Stimulated activated effector memory CD8-positive, alpha-beta T cell treated with anti-CD3 and anti-CD28 coated beads, Interleukin-12 subunit alpha, Interleukin-12 subunit beta, amount 100 ng/mL, for 72 hours (primary cell): ENCODE data around the gene CDK2AP2.
A peak's percentile ranks its signal among the peaks of the same experiment; 100 is the strongest.
"Not testable (repeated sequence)": the region's sequence is repeated elsewhere in the genome, so short reads cannot be mapped to it uniquely, and the experiment has no call there.

Experiments
- ATAC-seq: fragments of 150-1000 bp; cut with Tn5 transposase; 2 replicates; pipeline ENCODE4 v1.10.0; 2021
- DNase-seq, 2 donors: peaks; one replicate each; pipeline ENCODE4 v3.0.0; 2021 to 2022; ENCODE audit warnings: low spot score in 2 of 2
- H3K27ac Mint-ChIP-seq: one replicate; pipeline ENCODE4 v1.8.0; 2022; ENCODE audit warnings: mild to moderate bottlenecking, mixed read lengths
- H3K36me3 Mint-ChIP-seq: one replicate; pipeline ENCODE4 v1.8.0; 2022; ENCODE audit warnings: mild to moderate bottlenecking, mixed read lengths
- H3K4me1 Mint-ChIP-seq: one replicate; pipeline ENCODE4 v1.8.0; 2022; ENCODE audit warnings: mixed read lengths
- H3K4me3 Mint-ChIP-seq: one replicate; pipeline ENCODE4 v1.8.0; 2022; ENCODE audit warnings: mild to moderate bottlenecking, mixed read lengths
- H3K9me3 Mint-ChIP-seq: one replicate; pipeline ENCODE4 v1.8.0; 2022; ENCODE audit warnings: mixed read lengths

The CDK2AP2 gene

GRCh38 chr11:67470337-67471002, 37.5 kb downstream of the CDK2AP2 start:
- no peak for DNase-seq
- H3K4me1 Mint-ChIP-seq = peaks cover 32% of the 10 kb centered on the region
- peak overlapping the region; percentile 91 for H3K4me3 Mint-ChIP-seq
- no peak for ATAC-seq
- H3K27ac Mint-ChIP-seq = no peak overlapping the region
- no peaks in the 10 kb centered on the region for H3K9me3 Mint-ChIP-seq
- H3K36me3 Mint-ChIP-seq = peaks cover 7% of the 10 kb centered on the region

- DNase-seq (no peak), ATAC-seq (no peak)
- H3K9me3 Mint-ChIP-seq = no peaks in the 10 kb centered on the region
- H3K27ac Mint-ChIP-seq = peak overlapping the region; percentile 91
- H3K4me3 Mint-ChIP-seq = peak overlapping the region; percentile 91
- peaks cover 10% of the 10 kb centered on the region for H3K36me3 Mint-ChIP-seq
- peaks cover 41% of the 10 kb centered on the region for H3K4me1 Mint-ChIP-seq
Measured at GRCh38 chr11:67469508-67469811, 38.5 kb downstream of the CDK2AP2 start.

- peak within 1 kb of the TSS; percentile 91 for H3K4me3 Mint-ChIP-seq
- H3K36me3 Mint-ChIP-seq = peaks cover 10% of the 10 kb centered on the region
- peaks cover 41% of the 10 kb centered on the region for H3K4me1 Mint-ChIP-seq
- DNase-seq (peak; percentile 92 to 93), ATAC-seq (peak; percentile 88)
- no peaks in the 10 kb centered on the region for H3K9me3 Mint-ChIP-seq
- H3K27ac Mint-ChIP-seq = peak within 1 kb of the TSS; percentile 91
Measured at GRCh38 chr11:67468759-67469507, 39.0 kb downstream of the CDK2AP2 start, which contains the start of gene TMEM134. Gene TMEM134, minus strand, starts transcription at chr11:67469251. Its CDS starts 59 bp downstream, at chr11:67469192.

GRCh38 chr11:67468456-67468758, 39.6 kb downstream of the CDK2AP2 start:
- Mint-ChIP-seq H3K27ac (peak overlapping the region; percentile 91), H3K4me3 (peak overlapping the region; percentile 91), H3K4me1 (peaks cover 41% of the 10 kb centered on the region), H3K36me3 (peaks cover 10% of the 10 kb centered on the region), H3K9me3 (no peaks in the 10 kb centered on the region)
- ATAC-seq (peak; percentile 0), DNase-seq (no peak)

GRCh38 chr11:67468056-67468455, 39.9 kb downstream of the CDK2AP2 start:
- H3K9me3 Mint-ChIP-seq = no peaks in the 10 kb centered on the region
- H3K27ac Mint-ChIP-seq = peak overlapping the region; percentile 91
- DNase-seq (no peak), ATAC-seq (no peak)
- peak overlapping the region; percentile 91 for H3K4me3 Mint-ChIP-seq
- peaks cover 41% of the 10 kb centered on the region for H3K4me1 Mint-ChIP-seq
- peaks cover 10% of the 10 kb centered on the region for H3K36me3 Mint-ChIP-seq

GRCh38 chr11:67466962-67467771, 40.8 kb downstream of the CDK2AP2 start:
- DNase-seq (no peak), ATAC-seq (no peak)
- Mint-ChIP-seq H3K9me3 (no peaks in the 10 kb centered on the region), H3K4me1 (peaks cover 41% of the 10 kb centered on the region), H3K4me3 (peak overlapping the region; percentile 91), H3K36me3 (peaks cover 10% of the 10 kb centered on the region), H3K27ac (peak overlapping the region; percentile 91)

GRCh38 chr11:67466367-67466766, 41.6 kb downstream of the CDK2AP2 start:
- Mint-ChIP-seq H3K27ac (peak overlapping the region; percentile 91), H3K4me3 (peak overlapping the region; percentile 91), H3K36me3 (peaks cover 10% of the 10 kb centered on the region), H3K9me3 (no peaks in the 10 kb centered on the region), H3K4me1 (peaks cover 38% of the 10 kb centered on the region)
- DNase-seq (no peak), ATAC-seq (no peak)

GRCh38 chr11:67465530-67465929, 42.4 kb downstream of the CDK2AP2 start:
- Mint-ChIP-seq H3K27ac (peak overlapping the region; percentile 94), H3K36me3 (peaks cover 10% of the 10 kb centered on the region), H3K4me1 (peaks cover 36% of the 10 kb centered on the region), H3K4me3 (peak overlapping the region; percentile 84)
- not testable (repeated sequence) for DNase-seq, H3K9me3 Mint-ChIP-seq, ATAC-seq

GRCh38 chr11:67465189-67465510, 42.8 kb downstream of the CDK2AP2 start:
- H3K27ac Mint-ChIP-seq = peak overlapping the region; percentile 94
- H3K4me3 Mint-ChIP-seq = peak overlapping the region; percentile 84
- no peak for ATAC-seq
- H3K4me1 Mint-ChIP-seq = peaks cover 36% of the 10 kb centered on the region
- H3K36me3 Mint-ChIP-seq = peaks cover 10% of the 10 kb centered on the region
- no peaks in the 10 kb centered on the region for H3K9me3 Mint-ChIP-seq
- DNase-seq = no peak

GRCh38 chr11:67464411-67465188, 43.4 kb downstream of the CDK2AP2 start:
- ATAC-seq (peak; percentile 86), DNase-seq (peak; percentile 79 to 92)
- Mint-ChIP-seq H3K36me3 (peaks cover 10% of the 10 kb centered on the region), H3K9me3 (no peaks in the 10 kb centered on the region), H3K4me3 (peak overlapping the region; percentile 84), H3K4me1 (peaks cover 41% of the 10 kb centered on the region), H3K27ac (peak overlapping the region; percentile 94)

GRCh38 chr11:67463680-67464410, 44.1 kb downstream of the CDK2AP2 start:
- Mint-ChIP-seq H3K27ac (peak overlapping the region; percentile 94), H3K4me1 (peaks cover 41% of the 10 kb centered on the region), H3K36me3 (peaks cover 10% of the 10 kb centered on the region), H3K9me3 (no peaks in the 10 kb centered on the region), H3K4me3 (peak overlapping the region; percentile 84)
- no peak for DNase-seq
- no peak for ATAC-seq

- ATAC-seq (no peak), DNase-seq (no peak)
- Mint-ChIP-seq H3K9me3 (no peaks in the 10 kb centered on the region), H3K4me1 (peaks cover 37% of the 10 kb centered on the region), H3K4me3 (no peak overlapping the region), H3K36me3 (peaks cover 6% of the 10 kb centered on the region), H3K27ac (no peak overlapping the region)
Measured at GRCh38 chr11:67463186-67463585, 44.8 kb downstream of the CDK2AP2 start.

GRCh38 chr11:67458266-67458665, 49.7 kb downstream of the CDK2AP2 start:
- Mint-ChIP-seq H3K36me3 (no peaks in the 10 kb centered on the region), H3K4me1 (peaks cover 6% of the 10 kb centered on the region), H3K27ac (no peak overlapping the region), H3K4me3 (no peak overlapping the region), H3K9me3 (no peaks in the 10 kb centered on the region)
- DNase-seq (no peak), ATAC-seq (no peak)

- H3K4me1 Mint-ChIP-seq = peaks cover 6% of the 10 kb centered on the region
- no peak overlapping the region for H3K27ac Mint-ChIP-seq
- no peak overlapping the region for H3K4me3 Mint-ChIP-seq
- ATAC-seq (no peak), DNase-seq (no peak)
- no peaks in the 10 kb centered on the region for H3K9me3 Mint-ChIP-seq
- H3K36me3 Mint-ChIP-seq = no peaks in the 10 kb centered on the region
Measured at GRCh38 chr11:67457453-67457852, 50.5 kb downstream of the CDK2AP2 start.
